Astrocyte (in vitro differentiated cells and primary cell): Measurements from ENCODE around the gene FBXW5.

ENCODE experiments used
- EZH2 ChIP-seq: IDR thresholded peaks from 2 replicates; pipeline ENCODE4 v1.6.1; 2012; ENCODE audit warnings: mild to moderate bottlenecking, low read length, inconsistent platforms; ENCODE audit not compliant: insufficient read depth
- TF ChIP-seq, protein P1 (sequence below): IDR thresholded peaks from 2 replicates; pipeline ENCODE4 v1.5.1; 2011; ENCODE audit warnings: low read depth, mild to moderate bottlenecking, inconsistent platforms, low read length, moderate library complexity; ENCODE audit not compliant: insufficient read depth

DNA sequence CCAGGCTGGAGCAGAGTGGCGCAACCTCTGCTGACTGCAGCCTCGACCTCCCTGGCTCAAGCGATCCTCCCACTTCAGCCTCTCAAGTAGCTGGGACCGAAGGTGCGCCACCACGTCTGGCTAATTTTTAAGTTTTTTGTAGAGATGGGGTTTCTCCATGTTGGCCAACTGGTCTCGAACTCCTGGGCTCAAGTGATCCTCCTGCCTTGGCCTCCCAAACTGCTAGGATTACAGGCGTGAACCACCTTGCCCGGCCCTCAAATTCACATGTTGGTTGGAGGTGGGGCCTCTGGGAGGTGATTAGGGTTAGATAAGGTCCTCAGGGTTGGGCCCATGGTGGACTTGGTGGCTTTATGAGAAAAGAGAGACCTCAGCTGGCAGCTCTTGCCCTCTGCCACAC is 17.6 kb upstream of the FBXW5 start:
- TF ChIP-seq, protein P1, sequence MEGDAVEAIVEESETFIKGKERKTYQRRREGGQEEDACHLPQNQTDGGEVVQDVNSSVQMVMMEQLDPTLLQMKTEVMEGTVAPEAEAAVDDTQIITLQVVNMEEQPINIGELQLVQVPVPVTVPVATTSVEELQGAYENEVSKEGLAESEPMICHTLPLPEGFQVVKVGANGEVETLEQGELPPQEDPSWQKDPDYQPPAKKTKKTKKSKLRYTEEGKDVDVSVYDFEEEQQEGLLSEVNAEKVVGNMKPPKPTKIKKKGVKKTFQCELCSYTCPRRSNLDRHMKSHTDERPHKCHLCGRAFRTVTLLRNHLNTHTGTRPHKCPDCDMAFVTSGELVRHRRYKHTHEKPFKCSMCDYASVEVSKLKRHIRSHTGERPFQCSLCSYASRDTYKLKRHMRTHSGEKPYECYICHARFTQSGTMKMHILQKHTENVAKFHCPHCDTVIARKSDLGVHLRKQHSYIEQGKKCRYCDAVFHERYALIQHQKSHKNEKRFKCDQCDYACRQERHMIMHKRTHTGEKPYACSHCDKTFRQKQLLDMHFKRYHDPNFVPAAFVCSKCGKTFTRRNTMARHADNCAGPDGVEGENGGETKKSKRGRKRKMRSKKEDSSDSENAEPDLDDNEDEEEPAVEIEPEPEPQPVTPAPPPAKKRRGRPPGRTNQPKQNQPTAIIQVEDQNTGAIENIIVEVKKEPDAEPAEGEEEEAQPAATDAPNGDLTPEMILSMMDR, result no peak
- no peak for TF ChIP-seq EZH2
